ENCODE measurements around the gene TMSB4X.
"Not testable (repeated sequence)": the region's sequence is repeated elsewhere in the genome, so short reads cannot be mapped to it uniquely, and the experiment has no call there.

DNA sequence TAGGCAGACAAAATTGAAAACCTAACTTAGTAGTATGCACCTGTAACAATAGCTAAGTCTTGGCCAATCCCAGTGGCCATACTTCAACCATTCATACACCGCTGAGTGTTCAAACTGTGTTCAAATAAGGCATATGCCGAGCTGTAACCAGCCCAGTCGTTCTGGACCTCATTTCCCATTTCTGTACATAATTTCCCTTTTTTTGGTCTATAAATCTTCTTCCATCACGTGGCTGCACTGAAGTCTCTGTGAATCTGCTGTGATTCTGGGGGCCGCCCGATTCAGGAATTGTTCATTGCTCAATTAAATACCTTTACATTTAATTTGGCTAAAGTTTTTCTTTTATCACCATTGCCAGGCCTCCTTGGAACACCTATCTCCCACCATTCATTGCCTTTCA lies 41.8 kb downstream of the TMSB4X start:
- not testable (repeated sequence) for TF ChIP-seq KDM4A (IDR thresholded peaks at IDR 0.05; ENCODE audit: low read depth, low read length, severe bottlenecking); CTCF (IDR thresholded peaks at IDR 0.05; ENCODE audit: control extremely low read depth in 1 of 3, insufficient read depth in 1 of 3, low read depth in 1 of 3, low read length in 3 of 3); EZH2 (IDR thresholded peaks at IDR 0.05; ENCODE audit: low read depth, low read length, severe bottlenecking); MAX (IDR thresholded peaks at IDR 0.05); ASH2L (IDR thresholded peaks at IDR 0.05; ENCODE audit: low read length); SIN3A (conservative IDR thresholded peaks at IDR 0.05 in 1 of 2, IDR thresholded peaks at IDR 0.05 in 1 of 2; ENCODE audit: low read depth in 1 of 2, low read length in 2 of 2); TBP (IDR thresholded peaks at IDR 0.05; ENCODE audit: low read depth, low read length); JUN (IDR thresholded peaks at IDR 0.05; ENCODE audit: low read depth, low read length); RAD21 (IDR thresholded peaks at IDR 0.05 in 1 of 2, conservative IDR thresholded peaks at IDR 0.05 in 1 of 2; ENCODE audit: low read depth in 2 of 2, low read length in 2 of 2); CHD1 (IDR thresholded peaks at IDR 0.05; ENCODE audit: low read depth, low read length); GABPA (IDR thresholded peaks at IDR 0.05; ENCODE audit: borderline replicate concordance, insufficient read depth, low read length); PHF8 (conservative IDR thresholded peaks at IDR 0.05; ENCODE audit: low read depth, low read length)
- TF ChIP-seq, protein P1, sequence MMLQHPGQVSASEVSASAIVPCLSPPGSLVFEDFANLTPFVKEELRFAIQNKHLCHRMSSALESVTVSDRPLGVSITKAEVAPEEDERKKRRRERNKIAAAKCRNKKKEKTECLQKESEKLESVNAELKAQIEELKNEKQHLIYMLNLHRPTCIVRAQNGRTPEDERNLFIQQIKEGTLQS (IDR thresholded peaks at IDR 0.05; ENCODE audit: insufficient read depth, low read depth, low read length) = not testable (repeated sequence)

Data from H1 (cell line).